H9 (cell line): ENCODE results near the gene METTL25B. TPM values are rescaled to one million over a fixed set of nuclear protein-coding genes. Genes with fewer than 3 reads are reported as not detected.

Experiments
- DNase-seq: peaks from one replicate; pipeline ENCODE4 v3.0.0-alpha.2; 2017
- H2AFZ ChIP-seq: one replicate; pipeline ENCODE4 v1.6.1; 2013; ENCODE audit warnings: mild to moderate bottlenecking, low read length, control low read depth, moderate library complexity
- H2AK5ac ChIP-seq: 2 replicates; pipeline ENCODE4 v1.6.1; 2013; ENCODE audit warnings: low read length, control low read depth, mixed read lengths; ENCODE audit not compliant: insufficient read length
- H2BK120ac ChIP-seq: one replicate; pipeline ENCODE4 v1.6.1; 2013; ENCODE audit warnings: low read depth, mild to moderate bottlenecking, low read length, control low read depth, inconsistent platforms; ENCODE audit not compliant: poor library complexity, severe bottlenecking
- H2BK12ac ChIP-seq: 2 replicates; pipeline ENCODE4 v1.6.1; 2013; ENCODE audit warnings: low read length, control low read depth, mixed read lengths, low read depth; ENCODE audit not compliant: insufficient read length
- H2BK15ac ChIP-seq: 2 replicates; pipeline ENCODE4 v1.6.1; 2013; ENCODE audit warnings: low read depth, low read length, control low read depth
- H2BK20ac ChIP-seq: one replicate; pipeline ENCODE4 v1.6.1; 2013; ENCODE audit warnings: low read depth, mild to moderate bottlenecking, low read length, control low read depth, inconsistent platforms; ENCODE audit not compliant: poor library complexity, severe bottlenecking
- H2BK5ac ChIP-seq: 2 replicates; pipeline ENCODE4 v1.6.1; 2013; ENCODE audit warnings: low read length, control low read depth, mixed read lengths; ENCODE audit not compliant: insufficient read length
- H3K14ac ChIP-seq: 2 replicates; pipeline ENCODE4 v1.6.1; 2013; ENCODE audit warnings: low read length, control low read depth; ENCODE audit not compliant: insufficient read depth
- H3K18ac ChIP-seq: 2 replicates; pipeline ENCODE4 v1.6.1; 2013; ENCODE audit warnings: low read depth, mild to moderate bottlenecking, mixed read lengths, low read length, control low read depth; ENCODE audit not compliant: insufficient read length
- H3K23ac ChIP-seq: 2 replicates; pipeline ENCODE4 v1.6.1; 2013; ENCODE audit warnings: low read length, control low read depth, mixed read lengths, low read depth; ENCODE audit not compliant: insufficient read length
- H3K23me2 ChIP-seq: 2 replicates; pipeline ENCODE4 v1.6.1; 2013; ENCODE audit warnings: low read depth, mild to moderate bottlenecking, mixed read lengths, low read length, control low read depth; ENCODE audit not compliant: insufficient read length, poor library complexity, severe bottlenecking
- H3K27ac ChIP-seq: 2 replicates; pipeline ENCODE4 v1.5.1; 2013; ENCODE audit warnings: low read length, control low read depth, mixed read lengths, low read depth; ENCODE audit not compliant: insufficient read length
- H3K27me3 ChIP-seq: 2 replicates; pipeline ENCODE4 v1.6.1; 2013; ENCODE audit warnings: low read length, control low read depth, inconsistent platforms; ENCODE audit not compliant: insufficient read depth
- H3K4ac ChIP-seq: 2 replicates; pipeline ENCODE4 v1.6.1; 2013; ENCODE audit warnings: low read depth, mild to moderate bottlenecking, control low read depth, inconsistent platforms, low read length, moderate library complexity
- H3K4me1 ChIP-seq: 2 replicates; pipeline ENCODE4 v1.6.1; 2013; ENCODE audit warnings: low read length, control low read depth, inconsistent platforms; ENCODE audit not compliant: insufficient read depth
- H3K4me2 ChIP-seq: 2 replicates; pipeline ENCODE4 v1.6.1; 2013; ENCODE audit warnings: low read length, control low read depth, mixed read lengths; ENCODE audit not compliant: insufficient read length, insufficient read depth
- H3K56ac ChIP-seq: 2 replicates; pipeline ENCODE4 v1.6.1; 2013; ENCODE audit warnings: low read depth, mild to moderate bottlenecking, mixed read lengths, low read length, control low read depth; ENCODE audit not compliant: insufficient read length
- H3K79me1 ChIP-seq: 2 replicates; pipeline ENCODE4 v1.6.1; 2013; ENCODE audit warnings: low read depth, mild to moderate bottlenecking, moderate library complexity, low read length, control low read depth, inconsistent platforms; ENCODE audit not compliant: insufficient read depth, poor library complexity, severe bottlenecking
- H3K79me2 ChIP-seq: 2 replicates; pipeline ENCODE4 v1.6.1; 2013; ENCODE audit warnings: low read length, control low read depth, inconsistent platforms; ENCODE audit not compliant: insufficient read depth
- H3K9ac ChIP-seq: 2 replicates; pipeline ENCODE4 v1.6.1; 2013; ENCODE audit warnings: low read length, control low read depth, mixed read lengths; ENCODE audit not compliant: insufficient read length; ENCODE audit errors: extremely low read depth
- H3K9me3 ChIP-seq: one replicate; pipeline ENCODE4 v1.6.1; 2013; ENCODE audit warnings: low read depth, low read length, inconsistent platforms; ENCODE audit not compliant: control insufficient read depth
- H3T11ph ChIP-seq: one replicate; pipeline ENCODE4 v1.6.1; 2013; ENCODE audit warnings: mild to moderate bottlenecking, low read length, control low read depth, inconsistent platforms
- H4K20me1 ChIP-seq: one replicate; pipeline ENCODE4 v1.6.1; 2013; ENCODE audit not compliant: control insufficient read depth, insufficient read length, insufficient read depth
- H4K5ac ChIP-seq: 2 replicates; pipeline ENCODE4 v1.6.1; 2013; ENCODE audit warnings: low read depth, mild to moderate bottlenecking, mixed read lengths, low read length, control low read depth; ENCODE audit not compliant: insufficient read length
- H4K8ac ChIP-seq: replicated peaks from 2 replicates; pipeline ENCODE4 v1.6.1; 2013; ENCODE audit warnings: low read length, control low read depth, mixed read lengths, low read depth; ENCODE audit not compliant: insufficient read length
- H4K91ac ChIP-seq: 2 replicates; pipeline ENCODE4 v1.6.1; 2013; ENCODE audit warnings: low read depth, mild to moderate bottlenecking, moderate library complexity, mixed read lengths, low read length, control low read depth; ENCODE audit not compliant: insufficient read length
- H3K27ac Mint-ChIP-seq, 3 experiments: 2 replicates in 2 of 3; 3 replicates in 1 of 3; pipeline ENCODE4 v1.8.0; 2020 to 2021; ENCODE audit warnings: mixed read lengths in 3 of 3, mild to moderate bottlenecking in 1 of 3, moderate library complexity in 1 of 3
- H3K27me3 Mint-ChIP-seq: 2 replicates; pipeline ENCODE4 v1.8.0; 2021; ENCODE audit warnings: low read depth, mild to moderate bottlenecking, moderate library complexity, mixed read lengths
- H3K36me3 Mint-ChIP-seq, 3 experiments: 2 replicates in 2 of 3; 3 replicates in 1 of 3; pipeline ENCODE4 v1.8.0; 2020 to 2021; ENCODE audit warnings: low read depth in 3 of 3, mixed read lengths in 3 of 3; ENCODE audit not compliant: insufficient read depth in 1 of 3
- H3K4me1 Mint-ChIP-seq, 2 experiments: 2 replicates each; pipeline ENCODE4 v1.8.0; 2020; ENCODE audit warnings: mixed read lengths in 2 of 2
- H3K4me3 Mint-ChIP-seq, 2 experiments: 2 replicates in 1 of 2; 3 replicates in 1 of 2; pipeline ENCODE4 v1.8.0; 2020 to 2021; ENCODE audit warnings: mild to moderate bottlenecking in 2 of 2, mixed read lengths in 2 of 2, moderate library complexity in 1 of 2
- H3K9me3 Mint-ChIP-seq, 2 experiments: 2 replicates in 1 of 2; 3 replicates in 1 of 2; pipeline ENCODE4 v1.8.0; 2020; ENCODE audit warnings: mild to moderate bottlenecking in 2 of 2, mixed read lengths in 2 of 2, moderate library complexity in 1 of 2
- CTCF ChIP-seq: fragments of 200-600 bp; sonication (generic); conservative IDR thresholded peaks from 3 replicates; pipeline ENCODE4 v1.8.0; 2021; ENCODE audit warnings: antibody characterized with exemption, mild to moderate bottlenecking
- WGBS: extraction: QIAGEN DNeasy Blood & Tissue Kit; methylation state at CpG from one replicate; pipeline ENCODE4 v1.1.7; 2013; ENCODE audit warnings: missing lambda C conversion rate, low lambda C conversion rate, mixed read lengths; ENCODE audit not compliant: insufficient read length; ENCODE audit errors: extremely low coverage; 5-methylcytosine and 5-hydroxymethylcytosine counted together
- total RNA-seq: library from RNA; stranded (reverse); gene quantifications from 2 replicates; pipeline ENCODE4 v1.2.1, GENCODE V29; 2021

METTL25B gene
- total RNA-seq, 1 experiment from 2014 or later = 26.2 TPM

- Histone ChIP-seq H4K20me1 (no peaks in the 10 kb centered on the region), H3K79me2 (no peaks in the 10 kb centered on the region), H4K91ac (no peak overlapping the region), H2BK120ac (no peak overlapping the region), H3K9ac (peak overlapping the region; percentile 22), H3K23ac (no peak overlapping the region), H3K56ac (no peak overlapping the region), H2AK5ac (no peak overlapping the region), H3T11ph (no peak overlapping the region), H3K27me3 (no peaks in the 10 kb centered on the region), H3K23me2 (no peaks in the 10 kb centered on the region), H3K27ac (no peak overlapping the region), H4K5ac (no peak overlapping the region), H2BK15ac (no peak overlapping the region), H3K18ac (no peak overlapping the region), H2AFZ (no peak overlapping the region), H4K8ac (no peak overlapping the region), H3K4me1 (0 out of 2 replicates have a peak, but pooled peaks cover 2% of the 10 kb centered on the region), H3K79me1 (no peaks in the 10 kb centered on the region), H2BK12ac (no peak overlapping the region), H2BK20ac (no peak overlapping the region), H3K4ac (no peak overlapping the region), H2BK5ac (no peak overlapping the region), H3K14ac (no peak overlapping the region), H3K4me2 (no peak overlapping the region), H3K9me3 (no peaks in the 10 kb centered on the region)
- peaks cover 10 to 12% of the 10 kb centered on the region in 2 experiments for H3K4me1 Mint-ChIP-seq
- H3K4me3 Mint-ChIP-seq = no peak overlapping the region
- TF ChIP-seq CTCF = no peak
- no CpG with 5 or more reads among the region's 6 CpGs for WGBS
- DNase-seq = no peak
- H3K9me3 Mint-ChIP-seq = no peaks in the 10 kb centered on the region
- H3K27ac Mint-ChIP-seq = peak overlapping the region in 1 of 3 experiments; percentile 34; a peak in 1 of 7 replicates
- no peaks in the 10 kb centered on the region; a peak in 1 of 7 replicates for H3K36me3 Mint-ChIP-seq
- H3K27me3 Mint-ChIP-seq = no peaks in the 10 kb centered on the region
These were observed 32.0 kb downstream of the METTL25B start for GRCh38 chr1:156760092-156760795.
